NCI-H2227 treated with DMSO at 0.1 percent for 48 hours (cell line): ENCODE measurements around the gene PACS1.
"Not testable (repeated sequence)": the region's sequence is repeated elsewhere in the genome, so short reads cannot be mapped to it uniquely, and the experiment has no call there.

Source experiments
- DNase-seq: peaks from one replicate; lab custom pipeline; 2025; lab: John Stamatoyannopoulos, UW

PACS1 gene

DNA sequence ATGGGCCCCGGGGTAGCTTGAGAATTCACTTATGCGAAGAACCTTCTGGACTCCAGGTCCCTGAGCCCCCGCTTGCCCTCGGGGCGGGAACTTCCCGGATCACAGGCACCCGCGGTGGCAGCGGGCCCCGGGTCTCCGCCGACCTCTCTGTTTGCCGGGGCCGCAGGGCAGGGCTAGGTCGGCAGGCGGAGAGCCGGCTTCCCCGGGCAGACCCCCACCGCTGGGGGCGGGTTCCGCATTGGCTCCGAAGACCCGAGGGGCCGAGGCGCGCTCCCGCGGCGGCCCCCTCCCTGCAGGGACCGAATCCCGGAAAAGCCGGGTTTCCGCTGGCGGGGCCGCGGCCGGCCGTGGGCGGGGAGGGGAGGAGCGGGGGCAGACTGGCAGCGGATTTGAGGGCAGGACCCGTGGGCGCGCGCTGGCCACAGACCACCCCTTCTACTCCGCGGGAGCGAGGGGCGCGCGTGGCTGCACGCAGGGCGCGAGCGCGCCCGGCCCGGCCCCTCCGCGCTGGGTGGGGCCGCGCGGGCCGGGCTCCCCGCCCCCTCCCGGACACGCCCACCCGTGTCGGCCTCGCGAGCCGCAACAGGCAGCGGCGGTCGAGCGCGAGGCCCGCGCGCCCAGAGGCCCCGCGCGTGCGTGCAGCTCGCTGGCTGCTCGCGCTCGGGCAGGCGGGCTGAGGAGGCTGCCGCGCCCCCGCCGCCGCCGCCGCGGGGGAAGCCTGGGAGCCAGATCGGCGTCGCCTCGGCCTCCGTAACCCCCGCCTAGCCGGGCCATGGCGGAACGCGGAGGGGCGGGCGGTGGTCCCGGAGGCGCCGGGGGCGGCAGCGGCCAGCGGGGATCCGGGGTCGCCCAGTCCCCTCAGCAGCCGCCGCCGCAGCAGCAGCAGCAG, at the start of gene PACS1:
Gene PACS1 (plus strand): TSS at position 558 of the 889 bp plus-strand sequence. CDS start 215 bp downstream, at position 773.
- DNase-seq = peak; percentile 38

- DNase-seq = no peak
Measured at GRCh38 chr11:66020618-66021357, 49.3 kb upstream of the PACS1 start.

DNA sequence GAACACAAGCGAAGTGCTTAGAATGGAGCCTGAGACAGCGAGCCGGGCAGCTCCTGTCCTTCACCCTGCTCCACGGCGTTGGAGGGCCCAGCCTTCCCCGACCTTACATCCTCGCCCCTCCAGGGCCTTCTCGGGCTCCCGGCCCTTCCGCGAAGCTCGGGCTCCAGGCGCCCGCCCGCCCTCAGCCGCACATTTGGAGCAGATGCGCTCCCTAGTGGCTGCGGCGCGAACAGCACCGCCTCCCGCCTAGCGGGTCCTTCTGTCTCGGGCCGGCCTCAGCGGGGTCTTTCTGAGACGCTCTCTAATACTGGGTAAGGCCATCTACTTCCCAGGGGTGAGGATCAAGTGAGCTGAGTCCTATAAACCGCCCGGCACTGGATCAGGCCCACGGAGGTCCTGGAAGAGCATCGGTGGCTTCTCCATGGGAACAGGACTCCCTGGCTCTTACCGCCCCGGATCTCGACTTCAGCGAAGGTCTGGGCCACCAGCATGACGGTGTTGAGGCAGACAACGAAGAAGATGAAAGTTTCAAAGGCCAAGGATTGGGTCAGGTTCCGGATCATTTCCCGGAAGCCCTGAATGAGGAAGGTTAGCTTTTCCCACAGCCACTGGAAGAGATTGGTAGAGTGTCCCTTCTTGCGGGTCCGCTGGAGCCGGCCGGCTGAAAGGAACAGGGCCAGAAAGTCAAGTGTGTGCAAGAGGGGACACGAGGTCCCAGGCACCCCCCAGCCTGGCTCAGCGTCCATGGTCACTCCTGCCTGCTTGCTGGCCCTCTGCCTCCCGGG, 47.5 kb upstream of the PACS1 start:
- peak; percentile 52 for DNase-seq

DNA sequence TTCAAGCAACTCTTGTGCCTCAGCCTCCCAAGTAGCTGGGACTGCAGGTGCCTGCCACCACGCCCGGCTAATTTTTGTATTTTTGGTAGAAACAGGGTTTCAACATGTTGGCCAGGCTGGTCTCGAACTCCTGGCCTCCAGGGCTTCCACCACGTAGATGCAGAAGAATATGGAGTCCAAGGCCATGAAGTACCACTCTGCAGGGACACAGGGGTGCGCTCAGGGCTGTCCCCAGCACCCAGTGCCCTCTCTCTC, 47.0 kb upstream of the PACS1 start:
- not testable (repeated sequence) for DNase-seq

- no peak for DNase-seq
Measured at GRCh38 chr11:66026017-66026529, 44.0 kb upstream of the PACS1 start, which contains the start of gene CATSPER1. Gene CATSPER1 (minus strand): TSS chr11:66026479. CDS start chr11:66026379, 100 bp downstream.

DNA sequence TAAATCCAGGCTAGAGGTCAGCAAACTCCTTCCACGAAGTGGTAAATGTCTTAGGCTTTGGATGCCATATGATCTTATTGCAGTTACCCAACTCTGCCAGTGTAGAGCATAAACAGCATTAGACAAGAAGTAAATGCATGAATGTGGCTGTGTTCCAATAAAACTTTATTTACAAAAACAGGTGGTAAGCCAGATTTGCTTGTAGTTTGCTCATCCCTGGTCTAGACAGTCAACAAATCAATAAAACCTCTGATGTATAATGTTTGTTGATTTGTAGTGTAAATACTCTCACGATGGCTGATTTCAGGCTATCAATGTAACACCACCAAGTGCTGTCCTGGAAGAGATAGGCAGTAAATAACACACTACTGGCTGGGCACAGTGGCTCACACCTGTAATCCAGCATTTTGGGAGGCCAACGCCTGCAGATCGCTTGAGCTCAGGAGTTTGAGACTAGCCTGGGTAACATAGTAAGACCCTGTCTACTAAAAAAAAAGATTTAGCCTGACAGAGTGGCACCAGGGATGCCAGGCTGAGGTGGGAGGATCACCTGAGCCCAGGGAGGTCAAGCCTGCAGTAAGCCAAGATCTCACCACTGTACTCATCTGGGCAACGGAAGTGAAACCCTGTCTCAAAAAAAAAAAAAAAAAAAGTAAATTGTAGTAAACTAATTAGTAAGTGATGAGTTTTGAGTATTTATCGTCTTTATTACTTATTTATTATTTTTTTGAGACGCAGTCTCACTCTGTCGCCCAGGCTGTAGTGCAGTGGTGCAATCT, 36.9 kb upstream of the PACS1 start:
- DNase-seq = no peak

DNA sequence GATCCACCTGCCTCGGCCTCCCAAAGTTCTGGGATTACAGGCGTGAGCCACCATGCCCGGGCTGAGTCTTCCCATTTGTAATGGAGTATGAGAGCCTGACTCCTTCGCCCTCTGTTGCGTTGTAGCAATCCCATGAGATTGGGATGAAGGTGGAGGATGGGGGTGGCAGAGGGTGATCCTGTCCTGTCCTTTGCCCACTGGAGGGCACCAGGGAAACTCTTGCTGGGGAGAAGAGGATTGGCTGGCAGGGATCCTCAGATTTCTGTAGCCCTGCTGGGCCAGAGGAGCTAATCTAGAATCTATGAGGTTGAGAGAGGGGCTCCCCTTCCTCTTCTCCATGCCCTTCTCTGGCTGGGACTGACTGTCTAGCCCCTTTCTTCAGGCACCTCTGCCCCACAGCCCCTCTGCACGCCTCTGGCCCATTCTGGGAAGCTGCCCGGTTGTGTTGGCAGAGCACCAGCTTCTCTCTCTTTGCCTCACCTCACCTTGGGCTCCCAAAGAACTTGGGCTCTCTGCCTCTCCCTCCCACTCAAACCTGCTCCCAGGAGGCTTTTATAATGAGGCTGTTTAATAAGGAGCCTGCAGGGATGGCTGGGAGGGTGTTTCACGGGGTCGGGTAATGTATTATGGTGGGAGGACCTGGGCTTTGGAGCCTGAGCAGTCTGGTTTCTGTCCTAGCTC, 34.3 kb upstream of the PACS1 start:
- DNase-seq = no peak

GRCh38 chr11:66036334-66036710, 33.8 kb upstream of the PACS1 start:
- DNase-seq = no peak

GRCh38 chr11:66037327-66037726, 32.7 kb upstream of the PACS1 start:
- no peak for DNase-seq

DNA sequence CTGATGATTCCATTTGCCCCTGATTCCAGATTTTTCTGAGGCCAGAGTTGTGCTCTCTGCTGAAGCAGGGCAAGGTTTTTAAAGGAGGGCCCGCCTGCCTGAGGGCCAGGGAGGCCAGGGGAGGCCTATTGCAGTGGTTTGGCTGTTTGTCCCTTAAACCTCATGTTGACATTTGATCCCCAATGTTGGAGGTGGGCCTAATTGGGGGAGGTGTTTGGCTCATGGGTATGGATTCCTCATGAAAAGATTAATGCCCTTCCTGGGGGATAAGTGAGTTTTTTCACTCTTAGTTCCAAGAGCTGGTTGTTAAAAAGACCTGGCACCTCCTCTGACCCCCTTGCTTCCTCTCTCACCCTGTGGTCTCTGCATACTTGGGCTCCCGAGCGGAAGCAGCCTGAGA, 30.3 kb upstream of the PACS1 start:
- DNase-seq = no peak

GRCh38 chr11:66042227-66042995, 27.7 kb upstream of the PACS1 start:
- DNase-seq = no peak

DNA sequence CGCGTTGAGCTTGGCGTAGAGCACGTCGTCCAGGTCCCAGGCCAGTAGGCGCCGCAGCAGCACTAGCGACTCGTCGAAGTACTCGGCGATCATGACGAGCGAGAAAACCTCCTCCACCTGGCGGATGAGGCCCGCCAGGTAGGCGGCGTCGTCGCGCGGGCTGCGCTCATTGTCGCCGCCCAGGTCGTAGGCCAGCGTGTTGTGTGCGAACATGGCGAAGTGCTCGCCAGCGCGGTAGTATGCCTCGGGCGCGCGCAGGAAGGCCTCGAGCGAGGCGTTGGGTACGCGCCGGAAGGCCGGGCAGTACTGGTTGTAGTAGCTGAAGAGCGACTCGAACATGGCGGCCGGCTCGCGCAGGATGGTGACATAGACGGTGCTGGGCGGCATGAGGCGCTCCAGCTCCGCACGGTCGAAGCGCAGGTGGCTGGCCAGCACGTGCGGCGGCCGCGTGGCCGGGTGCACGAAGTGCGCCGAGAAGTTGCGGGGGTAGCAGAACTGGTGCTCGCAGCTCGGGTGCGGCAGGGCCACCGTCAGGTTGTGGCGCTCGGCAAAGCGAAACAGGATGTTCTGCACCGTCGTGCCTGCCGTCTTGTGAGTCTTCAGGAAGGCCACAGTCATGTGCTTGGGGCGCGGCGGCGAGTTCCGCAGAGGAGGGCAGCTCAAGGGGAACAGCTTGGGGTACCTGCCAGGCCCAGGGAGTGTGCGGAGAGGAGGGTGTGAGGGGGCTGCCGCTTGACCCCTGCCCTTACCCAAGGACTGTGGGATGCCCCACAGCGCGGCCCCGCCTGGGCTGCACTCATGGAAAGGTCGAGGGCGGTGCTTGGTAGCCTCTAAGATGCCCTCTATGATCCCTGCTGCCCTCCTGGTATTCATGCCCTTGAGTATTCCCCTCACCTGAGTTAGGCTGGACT, 26.8 kb upstream of the PACS1 start:
- DNase-seq = no peak

DNA sequence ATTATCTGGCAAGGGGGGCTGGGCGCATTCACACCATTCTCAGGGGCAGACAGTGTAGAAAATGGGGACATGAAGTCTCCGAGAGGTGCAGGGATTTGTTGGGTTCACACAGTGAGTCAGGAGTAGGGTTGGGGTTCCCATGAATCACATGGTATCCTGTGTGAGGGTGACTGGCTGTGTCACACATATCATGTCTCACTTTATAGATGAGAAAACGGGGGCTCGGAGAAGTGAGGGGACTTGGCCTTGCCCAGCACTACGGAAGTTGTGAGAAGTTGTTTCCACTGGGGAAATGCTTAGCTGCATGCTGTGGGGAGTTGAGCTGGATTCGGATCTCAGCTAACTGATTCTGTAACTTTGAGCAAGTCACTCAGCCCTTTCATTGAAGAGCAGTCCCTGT, 25.3 kb upstream of the PACS1 start:
- no peak for DNase-seq

GRCh38 chr11:66045177-66045639, 24.9 kb upstream of the PACS1 start:
- peak; percentile 9 for DNase-seq

DNA sequence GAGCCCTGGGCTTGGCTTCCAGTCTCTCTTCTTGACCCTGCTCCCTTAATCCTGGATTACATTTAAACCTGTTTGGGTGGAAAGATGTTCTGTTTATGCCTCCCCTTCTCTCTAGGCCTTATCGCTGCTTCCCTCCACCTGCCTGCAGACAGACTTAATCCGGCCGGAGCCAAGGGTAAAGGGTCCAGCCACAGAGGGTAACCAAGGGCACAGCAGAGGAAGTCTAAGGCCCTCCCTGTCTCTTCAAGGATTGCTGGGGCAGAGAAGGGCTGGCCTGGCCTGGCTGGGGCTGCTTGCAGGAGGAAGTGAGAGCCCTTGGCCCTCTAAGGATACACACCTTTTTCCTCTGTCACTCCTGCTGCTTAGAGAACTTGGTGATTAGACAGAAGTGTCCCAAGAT, 23.2 kb upstream of the PACS1 start:
- DNase-seq = no peak

DNA sequence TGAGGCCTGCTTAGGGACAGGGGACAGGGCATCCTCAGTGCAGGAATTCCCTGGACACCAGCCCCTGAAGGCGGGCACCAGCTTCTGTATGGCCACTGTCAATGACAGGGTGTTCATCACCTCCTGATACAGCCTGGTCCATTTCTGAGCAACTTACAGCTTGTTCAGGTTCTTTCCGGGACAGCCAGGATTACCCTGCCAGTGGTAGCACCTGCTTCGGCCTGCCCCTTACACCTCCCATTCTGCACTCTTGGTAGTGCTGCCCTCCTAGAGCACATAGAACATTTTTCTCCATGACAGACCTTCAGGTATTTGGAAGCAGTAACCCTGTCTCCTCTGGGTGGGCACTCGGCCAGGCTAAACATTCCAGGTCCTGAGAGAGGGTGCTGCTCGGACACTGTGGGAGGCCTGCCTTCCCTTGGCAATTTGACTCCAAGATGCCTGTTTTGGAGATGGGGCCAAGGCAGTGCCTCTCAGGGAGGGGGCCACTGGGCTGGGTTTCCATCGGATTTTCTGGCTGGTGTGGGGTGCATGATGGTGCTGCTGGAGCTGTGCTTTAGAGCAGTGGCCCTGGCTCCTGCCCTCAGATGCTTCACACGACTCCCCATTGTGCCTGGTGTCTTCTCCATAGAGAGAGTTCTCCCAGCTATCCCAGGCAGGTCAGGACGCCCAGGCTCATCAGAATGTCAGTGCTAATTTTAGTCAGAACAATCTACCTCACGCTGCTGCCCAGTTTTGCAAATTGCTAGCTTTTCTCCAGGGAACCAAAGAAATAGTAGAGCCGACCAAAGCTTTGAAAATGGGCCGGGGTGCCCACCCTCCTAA, 22.3 kb upstream of the PACS1 start:
- no peak for DNase-seq

- DNase-seq = peak; percentile 26
Measured at GRCh38 chr11:66048547-66049323, 21.3 kb upstream of the PACS1 start, which contains the start of gene GAL3ST3. Gene GAL3ST3 (minus strand): TSS chr11:66049161. CDS start chr11:66045415, 3,746 bp downstream.
